Stimulated activated CD8-positive, alpha-beta memory T cell treated with anti-CD3 and anti-CD28 coated beads, Interleukin-2, amount 100 ng/mL, for 48 hours (primary cell): Measurements from ENCODE around the gene RNF207.

ENCODE experiments used
- DNase-seq, 2 donors: peaks; one replicate each; pipeline ENCODE4 v3.0.0-alpha.2; 2020; ENCODE audit warnings: low read depth in 2 of 2

Gene RNF207

GRCh38 chr1:6249739-6250689 is 44.1 kb downstream of the RNF207 start:
- no peak for DNase-seq

GRCh38 chr1:6251233-6251632 is 45.3 kb downstream of the RNF207 start:
- no peak for DNase-seq

- no peak for DNase-seq
Observed at GRCh38 chr1:6251681-6252373, 45.9 kb downstream of the RNF207 start.

- DNase-seq: no peak
Observed at GRCh38 chr1:6252374-6252710, 46.4 kb downstream of the RNF207 start.

- no peak for DNase-seq
Observed at GRCh38 chr1:6253380-6253779, 47.5 kb downstream of the RNF207 start.

- no peak for DNase-seq
Observed at GRCh38 chr1:6254691-6255090, 48.8 kb downstream of the RNF207 start.

- DNase-seq: no peak
Observed at GRCh38 chr1:6256645-6257044, 50.7 kb downstream of the RNF207 start.

GRCh38 chr1:6257541-6258069 is 51.7 kb downstream of the RNF207 start:
- DNase-seq: no peak

- no peak for DNase-seq
Observed at GRCh38 chr1:6258675-6259074, 52.8 kb downstream of the RNF207 start.

- peak; percentile 69 to 72 for DNase-seq
Observed at GRCh38 chr1:6259491-6260362, 53.8 kb downstream of the RNF207 start.

- DNase-seq: no peak
Observed at GRCh38 chr1:6260433-6260934, 54.6 kb downstream of the RNF207 start.

- DNase-seq: peak; percentile 44 to 47
Observed at GRCh38 chr1:6260961-6261614, 55.2 kb downstream of the RNF207 start, which contains the start of gene GPR153. TSS of gene GPR153 (minus strand) at chr1:6261098. CDS start at chr1:6254905, 6,193 bp downstream.

GRCh38 chr1:6261615-6261995 is 55.7 kb downstream of the RNF207 start:
- no peak for DNase-seq

- no peak for DNase-seq
Observed at GRCh38 chr1:6262555-6263420, 56.9 kb downstream of the RNF207 start.

- DNase-seq: no peak
Observed at GRCh38 chr1:6263716-6264115, 57.8 kb downstream of the RNF207 start.

GRCh38 chr1:6265151-6265550 is 59.2 kb downstream of the RNF207 start:
- no peak for DNase-seq

GRCh38 chr1:6266641-6267040 is 60.7 kb downstream of the RNF207 start:
- no peak for DNase-seq

- no peak for DNase-seq
Observed at GRCh38 chr1:6267686-6268322, 61.9 kb downstream of the RNF207 start.

GRCh38 chr1:6268415-6268814 is 62.5 kb downstream of the RNF207 start:
- DNase-seq: no peak

GRCh38 chr1:6269296-6269695 is 63.4 kb downstream of the RNF207 start:
- DNase-seq: no peak
